Measurements from ENCODE around the gene IFNL1. TPM values are rescaled to one million over a fixed set of nuclear protein-coding genes. Genes with fewer than 3 reads are reported as not detected.

IFNL1 gene
- total and polyA plus RNA-seq, 2 donors (not counting 3 experiments of a cell fraction or from before 2014, with no cell fraction given), result not detected

GRCh38 chr19:39334444-39334976 is 38.3 kb downstream of the IFNL1 start:
- H3K79me2 ChIP-seq (ENCODE audit: control insufficient read depth, insufficient read depth, low read length), result no peaks in the 10 kb centered on the region
- H3K36me3 ChIP-seq (ENCODE audit: control insufficient read depth in 2 of 2, extremely low read depth in 1 of 2, insufficient read depth in 2 of 2, low read length in 2 of 2), result no peaks in the 10 kb centered on the region
- H3K27me3 ChIP-seq (ENCODE audit: control insufficient read depth in 2 of 2, insufficient read depth in 2 of 2, low read length in 2 of 2), result no peaks in the 10 kb centered on the region
- H3K4me2 ChIP-seq (ENCODE audit: insufficient read depth, low read length), result no peak overlapping the region
- dilution Hi-C loops (cut with MboI; ENCODE audit: extremely low pct_ligation_motif_present, low sequenced_read_pairs) (no loop called here), intact Hi-C loops (cut with micrococcal nuclease) (no loop called here)
- POLR2A ChIA-PET, result no interaction called here
- H3K27ac ChIP-seq (ENCODE audit: insufficient read depth, low read depth, low read length), result no peak overlapping the region
- H4K20me1 ChIP-seq (replicated peaks; ENCODE audit: control insufficient read depth, extremely low read depth, insufficient read depth, low read length), result no peaks in the 10 kb centered on the region
- H3K4me3 ChIP-seq (replicated peaks in 1 of 3; ENCODE audit: insufficient read depth in 1 of 3, low read depth in 1 of 3, low read length in 3 of 3), result no peak overlapping the region
- TF ChIP-seq, protein P1, sequence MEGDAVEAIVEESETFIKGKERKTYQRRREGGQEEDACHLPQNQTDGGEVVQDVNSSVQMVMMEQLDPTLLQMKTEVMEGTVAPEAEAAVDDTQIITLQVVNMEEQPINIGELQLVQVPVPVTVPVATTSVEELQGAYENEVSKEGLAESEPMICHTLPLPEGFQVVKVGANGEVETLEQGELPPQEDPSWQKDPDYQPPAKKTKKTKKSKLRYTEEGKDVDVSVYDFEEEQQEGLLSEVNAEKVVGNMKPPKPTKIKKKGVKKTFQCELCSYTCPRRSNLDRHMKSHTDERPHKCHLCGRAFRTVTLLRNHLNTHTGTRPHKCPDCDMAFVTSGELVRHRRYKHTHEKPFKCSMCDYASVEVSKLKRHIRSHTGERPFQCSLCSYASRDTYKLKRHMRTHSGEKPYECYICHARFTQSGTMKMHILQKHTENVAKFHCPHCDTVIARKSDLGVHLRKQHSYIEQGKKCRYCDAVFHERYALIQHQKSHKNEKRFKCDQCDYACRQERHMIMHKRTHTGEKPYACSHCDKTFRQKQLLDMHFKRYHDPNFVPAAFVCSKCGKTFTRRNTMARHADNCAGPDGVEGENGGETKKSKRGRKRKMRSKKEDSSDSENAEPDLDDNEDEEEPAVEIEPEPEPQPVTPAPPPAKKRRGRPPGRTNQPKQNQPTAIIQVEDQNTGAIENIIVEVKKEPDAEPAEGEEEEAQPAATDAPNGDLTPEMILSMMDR (IDR thresholded peaks at IDR 0.05; ENCODE audit: extremely low read depth in 1 of 2, insufficient read depth in 1 of 2, low read depth in 1 of 2, low read length in 2 of 2), result no peak
- no peak for TF ChIP-seq FOS (IDR thresholded peaks at IDR 0.05; ENCODE audit: borderline replicate concordance, insufficient read depth, low read length)
- DNase-seq (ENCODE audit: low read depth, low spot score), result no peak
- CTCF ChIA-PET, result no interaction called here
- no peaks in the 10 kb centered on the region for H3K9me3 ChIP-seq (replicated peaks; ENCODE audit: control insufficient read depth, insufficient read depth, low read length)
- no peaks in the 10 kb centered on the region for H3K9me1 ChIP-seq (replicated peaks; ENCODE audit: control insufficient read depth, extremely low read depth, insufficient read depth, low read length)
- peaks cover 7% of the 10 kb centered on the region for H3K4me1 ChIP-seq (ENCODE audit: control insufficient read depth, extremely low read depth, insufficient read depth, low read length)
- no peak overlapping the region for H3K9ac ChIP-seq (replicated peaks; ENCODE audit: extremely low read depth, insufficient read depth, low read length)
- BruUV-seq (replicated peaks), result no TSS peak
- no peak for FAIRE-seq
- H2AFZ ChIP-seq (ENCODE audit: low read depth, low read length), result no peak overlapping the region

GRCh38 chr19:39335168-39335548 is 39.0 kb downstream of the IFNL1 start:
- ChIA-PET CTCF (interaction anchor here (0.9 kb wide), 1 partner anchor 213 kb away, joined by 3 read pairs; no protein-coding TSS in a partner anchor), POLR2A (no interaction called here)
- Histone ChIP-seq H3K4me2 (ENCODE audit: insufficient read depth, low read length) (peak overlapping the region; percentile 2), H3K4me1 (ENCODE audit: control insufficient read depth, extremely low read depth, insufficient read depth, low read length) (peaks cover 7% of the 10 kb centered on the region), H3K9ac (replicated peaks; ENCODE audit: extremely low read depth, insufficient read depth, low read length) (no peak overlapping the region), H4K20me1 (replicated peaks; ENCODE audit: control insufficient read depth, extremely low read depth, insufficient read depth, low read length) (no peaks in the 10 kb centered on the region), H3K27me3 (ENCODE audit: control insufficient read depth in 2 of 2, insufficient read depth in 2 of 2, low read length in 2 of 2) (no peaks in the 10 kb centered on the region), H3K79me2 (ENCODE audit: control insufficient read depth, insufficient read depth, low read length) (no peaks in the 10 kb centered on the region), H2AFZ (ENCODE audit: low read depth, low read length) (peak overlapping the region; percentile 33), H3K36me3 (ENCODE audit: control insufficient read depth in 2 of 2, extremely low read depth in 1 of 2, insufficient read depth in 2 of 2, low read length in 2 of 2) (no peaks in the 10 kb centered on the region), H3K27ac (ENCODE audit: insufficient read depth, low read depth, low read length) (no peak overlapping the region), H3K4me3 (replicated peaks in 1 of 3; ENCODE audit: insufficient read depth in 1 of 3, low read depth in 1 of 3, low read length in 3 of 3) (peak overlapping the region in 1 of 3 experiments; percentile 1), H3K9me1 (replicated peaks; ENCODE audit: control insufficient read depth, extremely low read depth, insufficient read depth, low read length) (no peaks in the 10 kb centered on the region), H3K9me3 (replicated peaks; ENCODE audit: control insufficient read depth, insufficient read depth, low read length) (no peaks in the 10 kb centered on the region)
- TF ChIP-seq EZH2 (IDR thresholded peaks at IDR 0.05; ENCODE audit: borderline replicate concordance, low read depth, low read length, severe bottlenecking) (no peak), FOS (IDR thresholded peaks at IDR 0.05; ENCODE audit: borderline replicate concordance, insufficient read depth, low read length) (no peak), GATA2 (IDR thresholded peaks at IDR 0.05; ENCODE audit: insufficient read depth, insufficient read length, low read depth, low read length) (no peak), POLR2AphosphoS5 (IDR thresholded peaks at IDR 0.05; ENCODE audit: insufficient read depth, low read depth, low read length) (no peak)
- TF ChIP-seq, protein P2, sequence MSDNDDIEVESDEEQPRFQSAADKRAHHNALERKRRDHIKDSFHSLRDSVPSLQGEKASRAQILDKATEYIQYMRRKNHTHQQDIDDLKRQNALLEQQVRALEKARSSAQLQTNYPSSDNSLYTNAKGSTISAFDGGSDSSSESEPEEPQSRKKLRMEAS (IDR thresholded peaks at IDR 0.05; ENCODE audit: insufficient read depth, insufficient read length), result no peak
- BruUV-seq (replicated peaks), result no TSS peak
- no peak for DNase-seq (ENCODE audit: low read depth, low spot score)
- FAIRE-seq, result no peak
- dilution Hi-C loops (cut with MboI; ENCODE audit: extremely low pct_ligation_motif_present, low sequenced_read_pairs), result no loop called here
- intact Hi-C loops (cut with micrococcal nuclease), result no loop called here

Measured in endothelial cell of umbilical vein (primary cell).